IMR-90 (cell line): Measurements from ENCODE around the gene ACVR1.

Experiments
- BHLHE40 ChIP-seq: fragments of 150-350 bp; IDR thresholded peaks from 2 replicates; pipeline ENCODE4 v1.6.1; 2016; ENCODE audit warnings: mild to moderate bottlenecking, low read depth, low read length
- CEBPB ChIP-seq: IDR thresholded peaks from 2 replicates; pipeline ENCODE4 v1.6.1; 2012; ENCODE audit warnings: low read depth, low read length, improper control_type of control experiment
- CTCF ChIP-seq: conservative IDR thresholded peaks from 2 replicates; pipeline ENCODE4 v1.5.1; 2012; ENCODE audit warnings: mild to moderate bottlenecking, low read depth, low read length, improper control_type of control experiment
- ELK1 ChIP-seq: fragments of 150-350 bp; IDR thresholded peaks from 2 replicates; pipeline ENCODE4 v1.6.1; 2016; ENCODE audit warnings: low read depth, mild to moderate bottlenecking, low read length, moderate library complexity, borderline replicate concordance
- MAFK ChIP-seq: IDR thresholded peaks from 2 replicates; pipeline ENCODE4 v1.6.1; 2012; ENCODE audit warnings: low read depth, low read length, improper control_type of control experiment
- MXI1 ChIP-seq: IDR thresholded peaks from 2 replicates; pipeline ENCODE4 v1.6.1; 2012; ENCODE audit warnings: low read depth, mild to moderate bottlenecking, low read length, moderate library complexity, borderline replicate concordance
- NFE2L2 ChIP-seq: fragments of 150-350 bp; IDR thresholded peaks from 2 replicates; pipeline ENCODE4 v1.6.1; 2016; ENCODE audit warnings: low read depth, mild to moderate bottlenecking, low read length
- POLR2A ChIP-seq: IDR thresholded peaks from 2 replicates; pipeline ENCODE4 v1.6.1; 2012; ENCODE audit warnings: mild to moderate bottlenecking, low read depth, low read length
- RAD21 ChIP-seq: IDR thresholded peaks from 2 replicates; pipeline ENCODE4 v1.6.1; 2012; ENCODE audit warnings: low read length, improper control_type of control experiment
- RCOR1 ChIP-seq: IDR thresholded peaks from 2 replicates; pipeline ENCODE4 v1.6.1; 2012; ENCODE audit warnings: mild to moderate bottlenecking, low read length, improper control_type of control experiment; ENCODE audit not compliant: insufficient replicate concordance
- RFX5 ChIP-seq: IDR thresholded peaks from 2 replicates; pipeline ENCODE4 v1.8.0; 2012; ENCODE audit warnings: low read depth, mild to moderate bottlenecking, low read length, moderate library complexity
- SMC3 ChIP-seq: fragments of 150-350 bp; IDR thresholded peaks from 2 replicates; pipeline ENCODE4 v1.6.1; 2016; ENCODE audit warnings: low read depth, mild to moderate bottlenecking, antibody characterized with exemption, low read length, moderate library complexity
- USF2 ChIP-seq: fragments of 150-350 bp; IDR thresholded peaks from 2 replicates; pipeline ENCODE4 v1.6.1; 2017; ENCODE audit warnings: mild to moderate bottlenecking, antibody characterized with exemption, low read length, low read depth

- no peak for TF ChIP-seq POLR2A
- TF ChIP-seq CTCF: no peak
- no peak for TF ChIP-seq USF2
- no peak for TF ChIP-seq MAFK
- no peak for TF ChIP-seq RAD21
- TF ChIP-seq SMC3: no peak
- no peak for TF ChIP-seq BHLHE40
- no peak for TF ChIP-seq NFE2L2
- no peak for TF ChIP-seq RFX5
- no peak for TF ChIP-seq MXI1
- no peak for TF ChIP-seq ELK1
- TF ChIP-seq RCOR1: no peak
- no peak for TF ChIP-seq CEBPB
Observed at GRCh38 chr2:157784823-157785175, 91.3 kb downstream of the ACVR1 start.
